Astrocyte (in vitro differentiated cells and primary cell): ENCODE results near the gene NT5E.

Experiments used
- EZH2 ChIP-seq: IDR thresholded peaks from 2 replicates; pipeline ENCODE4 v1.6.1; 2012; ENCODE audit warnings: mild to moderate bottlenecking, low read length, inconsistent platforms; ENCODE audit not compliant: insufficient read depth
- TF ChIP-seq, protein P1 (sequence below): IDR thresholded peaks from 2 replicates; pipeline ENCODE4 v1.5.1; 2011; ENCODE audit warnings: low read depth, mild to moderate bottlenecking, inconsistent platforms, low read length, moderate library complexity; ENCODE audit not compliant: insufficient read depth

DNA sequence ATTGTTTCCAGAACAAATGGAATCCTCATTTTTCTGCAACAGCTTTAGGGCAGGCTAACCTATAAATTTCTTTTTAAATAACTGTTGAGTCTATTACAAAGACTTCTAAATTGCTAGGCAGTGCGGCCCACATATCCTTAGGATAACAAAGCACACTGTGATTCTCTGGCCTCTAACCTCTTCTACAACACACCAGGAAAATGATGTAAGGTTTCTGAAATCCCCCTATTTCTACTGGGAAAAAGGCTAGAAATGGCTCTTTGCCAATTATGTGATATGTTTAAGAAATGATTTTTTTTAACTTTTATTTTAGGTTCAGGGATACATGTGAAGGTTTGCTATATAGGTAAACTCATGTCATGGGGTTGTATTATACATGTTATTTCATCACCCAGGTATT, 17.3 kb upstream of the NT5E start:
- TF ChIP-seq EZH2, result no peak
- TF ChIP-seq, protein P1, sequence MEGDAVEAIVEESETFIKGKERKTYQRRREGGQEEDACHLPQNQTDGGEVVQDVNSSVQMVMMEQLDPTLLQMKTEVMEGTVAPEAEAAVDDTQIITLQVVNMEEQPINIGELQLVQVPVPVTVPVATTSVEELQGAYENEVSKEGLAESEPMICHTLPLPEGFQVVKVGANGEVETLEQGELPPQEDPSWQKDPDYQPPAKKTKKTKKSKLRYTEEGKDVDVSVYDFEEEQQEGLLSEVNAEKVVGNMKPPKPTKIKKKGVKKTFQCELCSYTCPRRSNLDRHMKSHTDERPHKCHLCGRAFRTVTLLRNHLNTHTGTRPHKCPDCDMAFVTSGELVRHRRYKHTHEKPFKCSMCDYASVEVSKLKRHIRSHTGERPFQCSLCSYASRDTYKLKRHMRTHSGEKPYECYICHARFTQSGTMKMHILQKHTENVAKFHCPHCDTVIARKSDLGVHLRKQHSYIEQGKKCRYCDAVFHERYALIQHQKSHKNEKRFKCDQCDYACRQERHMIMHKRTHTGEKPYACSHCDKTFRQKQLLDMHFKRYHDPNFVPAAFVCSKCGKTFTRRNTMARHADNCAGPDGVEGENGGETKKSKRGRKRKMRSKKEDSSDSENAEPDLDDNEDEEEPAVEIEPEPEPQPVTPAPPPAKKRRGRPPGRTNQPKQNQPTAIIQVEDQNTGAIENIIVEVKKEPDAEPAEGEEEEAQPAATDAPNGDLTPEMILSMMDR, result no peak
